ENCODE results near the gene NCOA6. TPM values are rescaled to one million over a fixed set of nuclear protein-coding genes. Genes with fewer than 3 reads are reported as not detected.

Gene NCOA6
- total and polyA plus RNA-seq, 3 experiments from 2014 or later, result 11.4 to 23.1 (median 22.7) TPM

GRCh38 chr20:34864216-34864615 lies 38.8 kb upstream of the NCOA6 start:
- peaks cover 5% of the 10 kb centered on the region for H3K36me3 ChIP-seq (ENCODE audit: insufficient read depth, low read length)
- Mint-ChIP-seq H3K27ac (no peak overlapping the region), H3K4me1 (peaks cover 0 to 11% (median 3%) of the 10 kb centered on the region in 3 donors), H3K9me3 (no peaks in the 10 kb centered on the region), H3K27me3 (no peaks in the 10 kb centered on the region), H3K36me3 (peaks cover 0 to 38% (median 5%) of the 10 kb centered on the region in 3 donors), H3K4me3 (no peak overlapping the region)
- ChIA-PET POLR2A (no interaction called here), CTCF (interaction anchor here (1.0 kb wide), 1 partner anchor 8 kb away, joined by 4 read pairs; the partner anchor contains the start of gene GGT7)
- no peak for DNase-seq
- no peak overlapping the region for H3K4me3 ChIP-seq (ENCODE audit: low read length)
- H3K9me3 ChIP-seq (ENCODE audit: low read length), result no peaks in the 10 kb centered on the region
- H3K27me3 ChIP-seq (ENCODE audit: insufficient read depth, low read length, poor library complexity, severe bottlenecking), result no peaks in the 10 kb centered on the region
- H3K4me1 ChIP-seq (ENCODE audit: insufficient read depth, low read length), result no peaks in the 10 kb centered on the region
- no peak overlapping the region for H3K27ac ChIP-seq (ENCODE audit: low read depth, low read length)

GRCh38 chr20:34863421-34863965 lies 38.0 kb upstream of the NCOA6 start:
- ChIA-PET CTCF (interaction anchor here (1.0 kb wide), 1 partner anchor 9 kb away, joined by 4 read pairs; the partner anchor contains the start of gene GGT7), POLR2A (no interaction called here)
- H3K27me3 Mint-ChIP-seq, result no peaks in the 10 kb centered on the region
- no peak for DNase-seq
- peaks cover 5% of the 10 kb centered on the region for H3K36me3 ChIP-seq (ENCODE audit: insufficient read depth, low read length)
- H3K4me1 ChIP-seq (ENCODE audit: insufficient read depth, low read length), result no peaks in the 10 kb centered on the region
- H3K27ac ChIP-seq (ENCODE audit: low read depth, low read length), result no peak overlapping the region
- H3K36me3 Mint-ChIP-seq, result peaks cover 0 to 43% (median 5%) of the 10 kb centered on the region in 3 donors
- no peaks in the 10 kb centered on the region for H3K27me3 ChIP-seq (ENCODE audit: insufficient read depth, low read length, poor library complexity, severe bottlenecking)
- H3K9me3 Mint-ChIP-seq, result no peaks in the 10 kb centered on the region
- H3K27ac Mint-ChIP-seq, result no peak overlapping the region
- no peak overlapping the region for H3K4me3 ChIP-seq (ENCODE audit: low read length)
- no peaks in the 10 kb centered on the region for H3K9me3 ChIP-seq (ENCODE audit: low read length)
- no peak overlapping the region for H3K4me3 Mint-ChIP-seq
- H3K4me1 Mint-ChIP-seq, result peaks cover 0 to 11% (median 3%) of the 10 kb centered on the region in 3 donors

GRCh38 chr20:34862724-34863123 lies 37.3 kb upstream of the NCOA6 start:
- Mint-ChIP-seq H3K9me3 (no peaks in the 10 kb centered on the region), H3K27me3 (no peaks in the 10 kb centered on the region), H3K27ac (no peak overlapping the region), H3K36me3 (peaks cover 0 to 45% (median 9%) of the 10 kb centered on the region in 3 donors), H3K4me3 (no peak overlapping the region), H3K4me1 (peaks cover 0 to 11% (median 3%) of the 10 kb centered on the region in 3 donors)
- H3K27ac ChIP-seq (ENCODE audit: low read depth, low read length), result no peak overlapping the region
- no peak overlapping the region for H3K4me3 ChIP-seq (ENCODE audit: low read length)
- DNase-seq, result no peak
- H3K36me3 ChIP-seq (ENCODE audit: insufficient read depth, low read length), result peaks cover 5% of the 10 kb centered on the region
- CTCF ChIA-PET, result interaction anchor here (1.1 kb wide), 1 partner anchor 10 kb away, joined by 4 read pairs; the partner anchor contains the start of gene GGT7
- no peaks in the 10 kb centered on the region for H3K9me3 ChIP-seq (ENCODE audit: low read length)
- POLR2A ChIA-PET, result no interaction called here
- H3K27me3 ChIP-seq (ENCODE audit: insufficient read depth, low read length, poor library complexity, severe bottlenecking), result no peaks in the 10 kb centered on the region
- H3K4me1 ChIP-seq (ENCODE audit: insufficient read depth, low read length), result no peaks in the 10 kb centered on the region

GRCh38 chr20:34861386-34862084 lies 36.1 kb upstream of the NCOA6 start:
- Mint-ChIP-seq H3K4me1 (peaks cover 0 to 11% (median 3%) of the 10 kb centered on the region in 3 donors), H3K9me3 (no peaks in the 10 kb centered on the region), H3K27me3 (peaks cover 0 to 3% of the 10 kb centered on the region in 2 donors), H3K27ac (no peak overlapping the region), H3K36me3 (peaks cover 0 to 49% (median 9%) of the 10 kb centered on the region in 3 donors), H3K4me3 (no peak overlapping the region)
- Histone ChIP-seq H3K36me3 (ENCODE audit: insufficient read depth, low read length) (peaks cover 5% of the 10 kb centered on the region), H3K27ac (ENCODE audit: low read depth, low read length) (no peak overlapping the region), H3K27me3 (ENCODE audit: insufficient read depth, low read length, poor library complexity, severe bottlenecking) (no peaks in the 10 kb centered on the region), H3K9me3 (ENCODE audit: low read length) (no peaks in the 10 kb centered on the region), H3K4me1 (ENCODE audit: insufficient read depth, low read length) (no peaks in the 10 kb centered on the region), H3K4me3 (ENCODE audit: low read length) (no peak overlapping the region)
- ChIA-PET CTCF (interaction anchor here (0.8 kb wide), 2 partner anchors 19 to 235 kb away, joined by 3 read pairs; no protein-coding TSS in a partner anchor), POLR2A (no interaction called here)
- no peak for DNase-seq

GRCh38 chr20:34859826-34860545 lies 34.5 kb upstream of the NCOA6 start:
- no peak for DNase-seq
- no peaks in the 10 kb centered on the region for H3K4me1 ChIP-seq (ENCODE audit: insufficient read depth, low read length)
- Mint-ChIP-seq H3K36me3 (peaks cover 0 to 56% (median 13%) of the 10 kb centered on the region in 3 donors), H3K27me3 (peaks cover 0 to 3% of the 10 kb centered on the region in 2 donors), H3K4me1 (peaks cover 0 to 3% (median 0%) of the 10 kb centered on the region in 3 donors), H3K27ac (peak overlapping the region in 1 of 8 donors; percentile 38), H3K9me3 (no peaks in the 10 kb centered on the region), H3K4me3 (no peak overlapping the region)
- POLR2A ChIA-PET, result no interaction called here
- H3K36me3 ChIP-seq (ENCODE audit: insufficient read depth, low read length), result peaks cover 5% of the 10 kb centered on the region
- H3K27ac ChIP-seq (ENCODE audit: low read depth, low read length), result no peak overlapping the region
- H3K9me3 ChIP-seq (ENCODE audit: low read length), result no peaks in the 10 kb centered on the region
- no peaks in the 10 kb centered on the region for H3K27me3 ChIP-seq (ENCODE audit: insufficient read depth, low read length, poor library complexity, severe bottlenecking)
- H3K4me3 ChIP-seq (ENCODE audit: low read length), result no peak overlapping the region
- CTCF ChIA-PET, result no interaction called here

- H3K27me3 Mint-ChIP-seq, result peaks cover 0 to 3% of the 10 kb centered on the region in 2 donors
- Histone ChIP-seq H3K4me3 (ENCODE audit: low read length) (no peak overlapping the region), H3K36me3 (ENCODE audit: insufficient read depth, low read length) (peaks cover 5% of the 10 kb centered on the region), H3K27me3 (ENCODE audit: insufficient read depth, low read length, poor library complexity, severe bottlenecking) (no peaks in the 10 kb centered on the region), H3K9me3 (ENCODE audit: low read length) (no peaks in the 10 kb centered on the region), H3K4me1 (ENCODE audit: insufficient read depth, low read length) (no peaks in the 10 kb centered on the region), H3K27ac (ENCODE audit: low read depth, low read length) (no peak overlapping the region)
- peaks cover 0 to 61% (median 13%) of the 10 kb centered on the region in 3 donors for H3K36me3 Mint-ChIP-seq
- POLR2A ChIA-PET, result no interaction called here
- no peak overlapping the region for H3K27ac Mint-ChIP-seq
- DNase-seq, result no peak
- H3K9me3 Mint-ChIP-seq, result no peaks in the 10 kb centered on the region
- CTCF ChIA-PET, result no interaction called here
- peaks cover 0 to 3% (median 0%) of the 10 kb centered on the region in 3 donors for H3K4me1 Mint-ChIP-seq
- H3K4me3 Mint-ChIP-seq, result no peak overlapping the region
Observed at GRCh38 chr20:34859367-34859766, 33.9 kb upstream of the NCOA6 start.

GRCh38 chr20:34852298-34852697 lies 26.8 kb upstream of the NCOA6 start:
- Histone ChIP-seq H3K4me1 (ENCODE audit: insufficient read depth, low read length) (no peaks in the 10 kb centered on the region), H3K9me3 (ENCODE audit: low read length) (no peaks in the 10 kb centered on the region), H3K27ac (ENCODE audit: low read depth, low read length) (no peak overlapping the region), H3K27me3 (ENCODE audit: insufficient read depth, low read length, poor library complexity, severe bottlenecking) (no peaks in the 10 kb centered on the region), H3K36me3 (ENCODE audit: insufficient read depth, low read length) (peaks cover 14% of the 10 kb centered on the region), H3K4me3 (ENCODE audit: low read length) (no peak overlapping the region)
- Mint-ChIP-seq H3K27ac (no peak overlapping the region), H3K4me3 (no peak overlapping the region), H3K36me3 (peaks cover 0 to 59% (median 15%) of the 10 kb centered on the region in 3 donors), H3K4me1 (no peaks in the 10 kb centered on the region), H3K9me3 (no peaks in the 10 kb centered on the region), H3K27me3 (peaks cover 0 to 3% of the 10 kb centered on the region in 2 donors)
- ChIA-PET POLR2A (no interaction called here), CTCF (interaction anchor here (0.9 kb wide), 1 partner anchor 19 kb away, joined by 3 read pairs; no protein-coding TSS in a partner anchor)
- no peak for DNase-seq

GRCh38 chr20:34850969-34851368 lies 25.5 kb upstream of the NCOA6 start:
- CTCF ChIA-PET, result no interaction called here
- H3K4me1 Mint-ChIP-seq, result no peaks in the 10 kb centered on the region
- H3K9me3 Mint-ChIP-seq, result no peaks in the 10 kb centered on the region
- H3K36me3 Mint-ChIP-seq, result peaks cover 0 to 54% (median 15%) of the 10 kb centered on the region in 3 donors
- no peaks in the 10 kb centered on the region for H3K27me3 ChIP-seq (ENCODE audit: insufficient read depth, low read length, poor library complexity, severe bottlenecking)
- H3K4me3 Mint-ChIP-seq, result no peak overlapping the region
- no peak overlapping the region for H3K27ac Mint-ChIP-seq
- no peaks in the 10 kb centered on the region for H3K4me1 ChIP-seq (ENCODE audit: insufficient read depth, low read length)
- H3K27ac ChIP-seq (ENCODE audit: low read depth, low read length), result no peak overlapping the region
- POLR2A ChIA-PET, result no interaction called here
- peaks cover 14% of the 10 kb centered on the region for H3K36me3 ChIP-seq (ENCODE audit: insufficient read depth, low read length)
- DNase-seq, result no peak
- H3K4me3 ChIP-seq (ENCODE audit: low read length), result no peak overlapping the region
- H3K9me3 ChIP-seq (ENCODE audit: low read length), result no peaks in the 10 kb centered on the region
- no peaks in the 10 kb centered on the region for H3K27me3 Mint-ChIP-seq
